OCI-LY7 (cell line): ENCODE data around the gene GNAS-AS1.

ENCODE experiments used
- CTCF ChIP-seq: fragments of 200-600 bp; sonication (generic); conservative IDR thresholded peaks from 2 replicates; pipeline ENCODE4 v1.5.1; 2014; ENCODE audit warnings: mild to moderate bottlenecking, antibody characterized with exemption, low read length, moderate library complexity, mixed read lengths
- EZH2phosphoT487 ChIP-seq: fragments of 200-600 bp; sonication (generic); IDR thresholded peaks from 2 replicates; pipeline ENCODE4 v1.6.1; 2018; ENCODE audit warnings: low read depth, borderline replicate concordance, mild to moderate bottlenecking, mixed run types, antibody characterized with exemption, low read length, moderate library complexity, mixed read lengths

GRCh38 chr20:58829531-58829941, 21.2 kb downstream of the GNAS-AS1 start:
- TF ChIP-seq CTCF (no peak), EZH2phosphoT487 (no peak)
